Hindlimb muscle (tissue), 1 donor: ENCODE data around the gene ISCA2. TPM values are rescaled to one million over a fixed set of nuclear protein-coding genes. Genes with fewer than 3 reads are reported as not detected.
"Not testable (repeated sequence)": the region's sequence is repeated elsewhere in the genome, so short reads cannot be mapped to it uniquely, and the experiment has no call there.

Experiments
- DNase-seq: peaks from one replicate; pipeline ENCODE4 v3.0.0-alpha.2; 2013
- polyA plus RNA-seq: library from polyadenylated mRNA; unstranded; fragments of 120-200 nt; gene quantifications from one replicate; pipeline ENCODE4 v1.2.1, GENCODE V29; 2013; ENCODE audit not compliant: insufficient read length

The ISCA2 gene
- polyA plus RNA-seq, 1 donor, result 22.7 TPM

- no peak for DNase-seq
Observed at GRCh38 chr14:74528886-74529285, 35.3 kb downstream of the ISCA2 start.

DNA sequence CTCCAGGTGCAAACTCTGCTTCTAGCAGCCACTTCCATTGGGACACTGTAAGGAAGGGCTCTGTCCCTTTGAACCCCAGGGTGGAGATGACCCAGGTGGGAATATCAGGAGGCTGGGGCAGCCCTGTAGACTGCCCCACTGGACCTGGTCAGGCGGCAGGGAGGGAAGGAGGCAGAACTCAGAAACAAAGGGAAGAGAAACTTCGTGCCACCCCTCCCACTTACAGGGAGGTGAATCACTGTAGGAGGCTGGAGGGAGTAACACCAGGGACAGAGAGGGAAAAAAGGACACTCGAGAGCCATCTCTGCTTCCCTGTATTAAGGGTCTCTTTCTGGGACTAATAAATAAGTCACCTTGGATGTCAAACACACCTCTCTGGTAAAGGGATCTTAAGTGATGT is 37.4 kb downstream of the ISCA2 start:
- no peak for DNase-seq

- DNase-seq, result no peak
Observed at GRCh38 chr14:74531467-74531866, 37.9 kb downstream of the ISCA2 start.

DNA sequence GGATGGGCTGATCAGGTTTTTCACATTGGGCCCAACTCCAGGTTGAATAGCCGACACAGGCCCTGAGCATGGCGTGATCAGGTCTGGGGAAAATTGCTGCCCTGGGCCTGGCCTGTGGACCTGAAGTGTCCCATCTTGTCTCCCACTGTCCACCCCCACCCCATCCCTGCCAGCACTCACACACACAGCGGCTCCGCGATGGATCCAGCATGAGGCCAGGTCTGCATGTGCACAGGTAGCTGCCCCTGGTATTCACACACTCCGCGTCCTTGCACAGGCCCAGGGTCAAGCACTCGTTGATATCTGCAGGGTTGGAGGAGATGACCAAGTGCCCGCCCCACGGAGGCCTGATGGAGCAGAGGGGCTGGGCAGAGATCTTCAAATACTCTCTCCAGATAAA is 38.7 kb downstream of the ISCA2 start:
- DNase-seq, result no peak

- no peak for DNase-seq
Observed at GRCh38 chr14:74533576-74533975, 40.0 kb downstream of the ISCA2 start.

DNA sequence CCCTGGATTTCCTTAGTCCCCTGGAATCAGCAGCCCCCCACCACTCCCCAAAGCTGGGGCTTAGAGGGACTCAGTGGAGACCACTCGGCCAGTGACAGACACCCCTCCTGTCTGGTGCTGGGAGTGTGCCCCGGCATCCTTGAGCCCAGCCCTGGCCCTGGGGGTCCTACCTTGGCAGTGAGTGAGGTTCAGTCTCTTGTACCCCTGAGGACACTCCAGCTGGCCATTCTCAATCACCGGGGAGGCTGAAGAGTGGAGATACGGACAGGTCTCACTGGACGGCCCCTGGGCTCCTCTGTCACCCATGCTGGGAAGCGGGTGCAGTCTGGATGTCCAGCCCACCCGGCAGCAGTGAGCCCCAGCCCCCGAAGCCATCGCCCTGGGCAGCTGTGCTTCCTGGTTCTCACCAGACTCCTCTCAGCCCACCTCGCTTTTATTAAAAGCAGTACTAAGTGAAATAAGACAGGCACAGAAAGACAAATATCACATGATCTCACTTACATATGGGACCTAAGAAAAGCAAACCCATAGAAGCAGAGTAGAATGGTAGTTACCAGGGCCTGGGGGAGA is 42.3 kb downstream of the ISCA2 start:
- no peak for DNase-seq

GRCh38 chr14:74536336-74536735 is 42.8 kb downstream of the ISCA2 start:
- not testable (repeated sequence) for DNase-seq

DNA sequence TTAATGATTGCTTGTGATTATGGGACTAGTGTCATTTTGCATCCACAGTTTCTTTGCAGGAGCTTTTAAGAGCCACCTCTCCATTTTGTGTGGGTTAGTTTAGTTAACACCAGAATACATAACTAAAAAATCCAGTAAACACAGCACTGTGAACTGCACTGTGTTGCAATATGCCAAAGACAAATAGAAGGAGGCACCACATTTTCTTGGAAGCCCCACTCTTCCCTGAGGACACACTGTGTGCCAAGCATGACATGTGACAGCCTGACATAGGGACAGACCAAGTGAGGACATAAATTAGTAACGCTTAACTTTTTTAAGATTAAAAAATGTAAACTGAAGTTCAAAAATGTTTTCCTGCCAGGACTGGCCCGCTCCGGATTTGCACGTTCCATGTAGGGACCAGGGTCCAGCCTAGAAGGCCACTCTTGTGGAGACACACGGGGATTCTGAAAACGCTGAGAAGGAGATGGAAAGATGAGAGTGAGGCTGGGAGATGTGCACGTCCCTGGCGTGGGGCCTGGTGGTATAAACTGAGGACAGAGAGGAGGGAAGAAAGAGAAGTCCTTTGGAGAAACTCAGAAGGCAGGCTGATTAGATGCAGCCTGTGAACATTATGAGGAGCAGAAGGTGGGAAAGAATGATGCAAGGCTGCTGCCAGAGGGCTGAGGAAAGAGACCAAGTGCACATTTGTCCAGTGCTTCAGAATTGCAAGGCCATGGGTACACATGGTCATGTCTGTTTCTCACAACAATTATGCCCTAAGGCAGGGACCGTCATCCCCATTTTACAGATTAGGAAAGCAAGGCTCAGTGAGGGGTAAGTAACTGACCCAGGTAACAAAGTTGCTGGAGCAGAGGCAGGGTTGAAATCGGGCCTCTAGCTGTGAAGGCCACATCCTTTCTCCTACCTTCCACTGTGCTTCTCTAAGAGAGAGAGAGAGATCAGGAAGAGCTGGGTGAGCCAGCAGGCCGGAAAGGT is 45.1 kb downstream of the ISCA2 start:
- no peak for DNase-seq

- DNase-seq, result no peak
Observed at GRCh38 chr14:74539503-74539902, 45.9 kb downstream of the ISCA2 start.

- DNase-seq, result no peak
Observed at GRCh38 chr14:74541225-74541624, 47.7 kb downstream of the ISCA2 start.

DNA sequence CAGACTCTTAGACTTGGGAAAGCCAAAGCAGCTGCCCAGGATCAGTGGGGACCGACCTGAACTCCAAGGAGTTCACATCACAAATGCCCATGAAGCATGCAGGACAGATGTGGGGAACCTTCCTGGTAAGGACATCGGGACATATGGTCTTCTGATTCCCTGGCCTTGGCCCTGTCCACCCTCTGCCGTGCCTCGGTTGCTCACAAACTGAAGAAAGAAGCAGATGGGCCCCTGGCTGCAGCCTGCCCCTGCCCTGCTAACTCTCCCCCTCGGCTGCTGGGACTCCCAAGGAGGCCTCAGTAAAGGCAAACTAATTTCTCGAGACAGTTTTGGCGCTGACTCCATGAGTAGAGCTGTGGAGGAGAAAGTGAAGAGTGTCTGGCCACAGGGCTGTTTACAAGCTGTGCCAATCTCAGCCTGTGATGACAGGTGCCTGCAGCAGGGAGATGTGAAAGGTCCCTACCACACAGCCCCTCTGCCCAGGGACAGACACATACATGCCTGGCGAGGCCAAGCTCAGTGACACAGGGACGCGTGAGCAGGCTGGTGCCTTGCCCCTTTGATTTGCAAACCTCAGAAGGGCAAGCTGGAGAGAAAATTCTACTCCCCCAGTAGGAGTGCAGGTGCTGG is 48.6 kb downstream of the ISCA2 start:
- no peak for DNase-seq

DNA sequence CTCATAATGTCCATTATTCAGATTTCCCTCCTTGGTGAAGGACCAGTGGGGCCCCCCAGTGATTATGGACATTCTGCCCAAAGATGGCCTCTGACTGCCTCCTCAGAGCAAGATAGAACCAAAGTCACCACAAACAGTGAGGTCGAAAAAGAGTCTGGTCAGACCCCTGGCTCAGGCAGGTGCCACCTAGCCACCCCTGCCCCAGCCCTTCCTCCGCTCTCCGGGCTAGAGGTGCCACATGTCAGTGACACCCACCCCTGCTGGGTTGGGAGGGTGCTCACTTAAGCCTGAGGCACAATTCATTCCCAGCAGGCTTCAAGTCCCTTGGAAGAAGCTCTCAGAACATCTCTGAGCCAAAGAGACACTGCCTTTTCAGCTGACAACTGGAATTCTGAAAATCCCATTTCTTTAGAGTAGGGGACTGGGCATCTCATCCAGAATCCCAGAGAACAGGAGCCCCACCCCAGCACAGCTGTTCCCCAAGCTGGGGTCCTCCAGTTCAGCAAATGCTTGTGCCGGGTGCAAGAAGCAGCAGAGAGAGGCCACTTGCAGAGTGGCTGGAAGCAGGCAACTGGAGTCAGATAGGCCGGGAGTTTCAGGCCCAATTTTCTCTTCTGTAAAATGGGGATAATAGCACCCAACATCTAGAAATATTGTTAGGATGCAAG is 50.3 kb downstream of the ISCA2 start:
- DNase-seq, result no peak

- DNase-seq, result no peak
Observed at GRCh38 chr14:74545386-74545785, 51.8 kb downstream of the ISCA2 start.

- DNase-seq, result no peak
Observed at GRCh38 chr14:74546416-74546815, 52.9 kb downstream of the ISCA2 start.

Other genes starting within 250 kb of the ISCA2 start
- 65.0 TPM for gene ABCD4, start 190.8 kb upstream of the ISCA2 start, polyA plus RNA-seq
- not detected for gene VRTN, start 145.3 kb upstream of the ISCA2 start, polyA plus RNA-seq
- not detected for gene SYNDIG1L, start 67.6 kb upstream of the ISCA2 start, polyA plus RNA-seq
- 82.5 TPM for gene NPC2, start 460 bp upstream of the ISCA2 start, polyA plus RNA-seq
- 5.4 TPM for gene LTBP2, start 118.5 kb downstream of the ISCA2 start, polyA plus RNA-seq
- 18.1 TPM for gene AREL1, start 219.3 kb downstream of the ISCA2 start, polyA plus RNA-seq
- 37.9 TPM for gene FCF1, start 219.4 kb downstream of the ISCA2 start, polyA plus RNA-seq